GM12865 (cell line): ENCODE measurements around the gene OSBPL10.

Experiments used
- DNase-seq: peaks from one replicate; pipeline ENCODE4 v3.0.0; 2010; ENCODE audit warnings: low read depth
- H3K4me3 ChIP-seq: 2 replicates; pipeline ENCODE4 v1.5.1; 2011; ENCODE audit warnings: mild to moderate bottlenecking, low read depth, low read length, control low read depth
- CTCF ChIP-seq: IDR thresholded peaks from 2 replicates; pipeline ENCODE4 v1.5.1; 2011; ENCODE audit warnings: low read length, control low read depth, low read depth, inconsistent platforms; ENCODE audit not compliant: insufficient read depth; ENCODE audit errors: missing control alignments

The OSBPL10 gene

GRCh38 chr3:31777092-31777491 lies 204.0 kb downstream of the OSBPL10 start:
- no peak overlapping the region for H3K4me3 ChIP-seq
- DNase-seq = no peak
- TF ChIP-seq CTCF = no peak

- DNase-seq = no peak
- TF ChIP-seq CTCF = no peak
- no peak overlapping the region for H3K4me3 ChIP-seq
Measured at GRCh38 chr3:31776016-31776415, 205.0 kb downstream of the OSBPL10 start.

GRCh38 chr3:31775383-31775782 lies 205.7 kb downstream of the OSBPL10 start:
- TF ChIP-seq CTCF = no peak
- no peak for DNase-seq
- no peak overlapping the region for H3K4me3 ChIP-seq

GRCh38 chr3:31772758-31773473 lies 208.1 kb downstream of the OSBPL10 start:
- no peak overlapping the region for H3K4me3 ChIP-seq
- DNase-seq = no peak
- TF ChIP-seq CTCF = no peak

- no peak for DNase-seq
- H3K4me3 ChIP-seq = no peak overlapping the region
- TF ChIP-seq CTCF = no peak
Measured at GRCh38 chr3:31772272-31772671, 208.8 kb downstream of the OSBPL10 start.

- TF ChIP-seq CTCF = no peak
- DNase-seq = no peak
- no peak overlapping the region for H3K4me3 ChIP-seq
Measured at GRCh38 chr3:31770822-31771326, 210.2 kb downstream of the OSBPL10 start.
